Nucleus accumbens (tissue), 56 donors: Measurements from ENCODE around the gene TMEM154.
"Not testable (repeated sequence)": the region's sequence is repeated elsewhere in the genome, so short reads cannot be mapped to it uniquely, and the experiment has no call there.

Experiments used
- DNase-seq, 56 donors: peaks; one replicate each; lab custom pipeline; 2025; lab: John Stamatoyannopoulos, UW

The TMEM154 gene

GRCh38 chr4:152672206-152673092 is 7.3 kb downstream of the TMEM154 start:
- no peak for DNase-seq

DNA sequence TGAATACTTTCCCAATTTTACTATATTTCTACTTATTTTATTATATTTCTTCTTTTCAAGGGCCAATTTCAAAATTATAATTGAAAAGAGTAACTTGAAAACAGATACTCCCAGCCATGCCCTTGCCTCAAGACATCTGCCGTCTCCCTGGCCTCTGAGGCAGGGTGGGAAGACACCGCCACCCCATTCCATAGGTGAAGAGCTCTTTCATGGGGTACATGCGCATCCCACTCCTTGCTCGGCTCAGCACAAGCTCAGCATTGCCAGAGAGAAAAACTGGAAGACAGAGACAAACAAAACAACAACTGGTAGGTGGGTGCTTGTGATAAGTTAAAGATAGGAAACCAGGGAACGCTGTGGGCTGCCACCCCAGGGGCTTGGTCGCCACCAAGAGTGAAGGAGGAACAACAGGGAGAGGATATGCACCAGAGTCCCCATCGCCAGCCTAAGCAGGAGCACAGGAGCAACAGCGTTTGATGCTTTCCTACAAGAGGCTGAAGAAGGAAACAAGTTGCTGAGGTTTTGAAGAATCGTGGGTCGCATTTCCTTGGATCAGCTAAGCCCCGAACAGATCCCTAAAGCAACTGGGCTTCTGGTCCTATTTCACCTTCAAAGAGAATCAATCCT is 11.3 kb downstream of the TMEM154 start:
- no peak for DNase-seq

DNA sequence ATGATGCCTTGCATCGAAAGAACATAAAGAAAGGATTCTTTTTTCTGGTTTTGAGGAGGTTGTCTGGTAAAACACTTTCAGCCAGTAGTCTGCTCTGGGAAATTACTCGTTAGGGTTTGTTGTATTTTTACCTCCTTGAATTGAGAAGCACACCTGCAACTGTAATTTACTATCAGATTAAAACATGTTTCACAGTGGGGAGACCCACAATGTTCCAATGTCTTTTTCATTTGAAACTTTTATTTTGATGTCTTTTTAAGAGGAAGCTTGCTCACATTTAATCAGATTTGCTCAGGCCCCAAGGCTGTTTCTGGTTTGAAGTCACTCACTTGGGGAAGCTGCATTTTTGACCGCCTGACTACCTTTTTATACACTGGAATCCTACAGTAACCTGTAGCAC is 12.0 kb downstream of the TMEM154 start:
- DNase-seq = no peak

DNA sequence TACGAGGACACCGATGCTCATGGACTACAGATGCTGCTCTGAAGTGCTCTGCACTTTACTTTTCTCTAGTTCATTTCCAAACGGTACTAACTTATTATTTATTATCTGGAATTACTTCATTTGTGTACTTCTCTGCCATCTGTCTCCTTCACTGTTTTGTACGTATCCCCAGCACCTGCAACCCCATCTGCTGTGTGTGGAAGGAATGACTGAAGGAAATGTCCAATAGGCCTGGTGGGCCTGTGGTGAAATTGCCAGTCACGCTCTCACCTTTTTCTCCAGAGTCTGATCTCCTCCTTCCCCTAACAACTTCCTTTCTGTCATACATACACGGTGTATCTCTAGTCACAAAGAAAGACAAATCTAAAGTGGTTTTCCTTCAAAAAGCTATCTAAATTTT is 12.9 kb downstream of the TMEM154 start:
- DNase-seq = no peak

DNA sequence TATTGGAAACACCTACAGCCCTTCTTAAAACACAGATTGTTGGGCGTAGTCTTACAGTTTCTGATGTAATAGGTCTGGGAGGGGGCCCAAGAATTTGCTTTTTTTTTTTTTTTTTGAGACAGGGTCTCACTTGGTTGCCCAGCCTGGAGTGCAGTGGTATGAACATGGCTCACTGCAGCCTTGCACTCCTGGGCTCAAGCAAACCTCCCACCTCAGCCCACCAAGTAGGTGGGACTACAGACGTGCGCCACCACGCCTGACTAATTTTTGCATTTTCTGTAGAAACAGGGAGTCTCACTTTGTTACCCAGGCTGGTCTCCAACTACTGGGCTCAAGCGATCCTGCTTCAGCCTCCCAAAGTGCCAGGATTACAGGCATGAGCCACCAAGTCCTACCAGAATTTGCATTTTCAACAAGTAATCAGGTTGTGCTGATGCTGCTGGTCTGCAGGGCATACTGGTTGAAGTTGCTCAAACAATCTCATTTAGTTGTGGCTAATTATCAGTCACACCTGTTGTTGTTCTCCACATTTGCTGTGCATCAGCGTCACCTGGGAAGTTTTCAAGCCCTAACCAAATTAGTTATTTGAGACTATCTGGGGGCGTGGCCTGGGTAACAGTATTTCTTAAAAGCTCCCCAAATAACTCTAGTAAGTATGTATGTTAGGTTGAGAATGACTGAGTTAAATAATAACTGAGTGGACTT is 14.0 kb downstream of the TMEM154 start:
- no peak for DNase-seq

- DNase-seq = not testable (repeated sequence)
Measured at GRCh38 chr4:152664067-152664378, 15.8 kb downstream of the TMEM154 start.

DNA sequence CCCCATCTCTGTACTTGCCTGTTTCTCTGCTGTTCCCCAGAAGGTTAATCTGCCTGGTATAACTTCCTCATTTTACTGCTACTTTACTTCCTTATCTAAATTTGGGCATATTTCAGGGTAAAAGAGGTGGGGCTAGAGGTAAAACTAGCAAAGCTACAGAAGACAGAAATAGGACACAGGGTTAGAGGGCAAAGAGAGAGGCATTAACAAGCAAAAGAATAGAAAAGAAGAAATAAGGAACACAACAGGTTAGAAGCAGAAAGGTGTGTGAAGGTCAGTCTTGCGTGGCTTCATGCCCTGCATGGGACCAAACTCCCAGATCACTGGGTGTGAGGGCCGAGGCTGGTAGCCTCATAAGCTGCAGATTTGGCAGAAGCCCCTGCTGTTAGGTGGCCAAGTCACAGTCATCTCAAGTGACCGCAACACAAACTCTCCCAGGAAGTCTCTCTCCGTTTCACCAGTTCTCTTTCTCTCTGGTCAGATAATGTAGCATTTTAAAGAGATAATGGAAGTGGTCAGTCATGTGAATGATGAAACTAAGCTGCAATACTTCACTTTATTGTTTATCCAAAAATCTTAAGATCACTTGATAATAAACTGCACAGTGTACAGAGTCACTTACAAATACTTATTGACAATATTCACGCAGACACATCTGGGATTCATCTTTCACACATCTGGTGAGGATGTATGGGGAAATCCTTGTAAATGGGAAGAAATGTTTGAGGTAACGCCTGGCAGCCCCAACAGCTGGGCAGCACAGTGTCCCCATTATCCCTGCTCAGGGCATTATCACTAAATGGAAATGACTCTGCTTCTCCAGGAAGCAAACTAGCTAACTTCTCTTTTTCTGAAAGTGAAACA is 16.4 kb downstream of the TMEM154 start:
- DNase-seq = no peak

DNA sequence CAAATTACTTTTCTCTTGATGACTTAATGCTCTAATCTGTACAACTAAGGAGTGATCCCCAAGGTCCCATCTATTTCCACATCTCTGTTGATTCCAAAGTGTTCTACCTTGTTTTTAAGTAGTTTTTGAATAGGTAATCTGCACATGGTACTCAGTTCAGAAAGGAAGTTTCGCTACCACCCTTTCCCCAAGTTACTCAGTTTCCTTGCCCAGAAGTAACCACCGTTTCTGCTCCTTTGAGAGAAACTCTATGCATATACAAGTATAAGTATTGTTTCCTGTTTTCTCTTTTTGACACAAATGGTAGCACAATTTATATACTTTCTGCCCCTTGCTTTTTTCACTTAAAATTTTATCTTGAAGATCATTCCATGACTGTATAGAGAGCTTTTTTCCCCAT is 18.1 kb downstream of the TMEM154 start:
- no peak for DNase-seq

DNA sequence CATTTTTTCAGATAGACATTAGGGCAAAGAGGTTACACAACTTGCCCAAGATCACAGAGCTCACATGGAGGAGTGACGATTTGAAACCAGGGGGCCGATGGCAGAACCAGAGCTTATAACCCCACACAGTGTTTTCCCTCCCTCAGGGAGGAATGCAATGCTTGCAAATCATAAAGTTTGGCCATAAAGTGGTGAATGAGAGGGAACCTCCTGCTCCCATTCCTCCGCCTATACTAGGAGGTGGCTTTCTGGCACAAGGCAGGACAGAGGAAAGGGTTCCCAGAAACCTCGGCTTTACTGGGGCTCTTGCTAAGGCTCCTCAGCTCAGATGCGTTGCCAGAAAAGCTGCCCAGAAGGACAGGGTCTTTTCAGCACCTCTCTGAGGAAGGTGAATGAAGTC is 19.3 kb downstream of the TMEM154 start:
- DNase-seq = no peak

- no peak for DNase-seq
Measured at GRCh38 chr4:152659806-152660205, 20.0 kb downstream of the TMEM154 start.

DNA sequence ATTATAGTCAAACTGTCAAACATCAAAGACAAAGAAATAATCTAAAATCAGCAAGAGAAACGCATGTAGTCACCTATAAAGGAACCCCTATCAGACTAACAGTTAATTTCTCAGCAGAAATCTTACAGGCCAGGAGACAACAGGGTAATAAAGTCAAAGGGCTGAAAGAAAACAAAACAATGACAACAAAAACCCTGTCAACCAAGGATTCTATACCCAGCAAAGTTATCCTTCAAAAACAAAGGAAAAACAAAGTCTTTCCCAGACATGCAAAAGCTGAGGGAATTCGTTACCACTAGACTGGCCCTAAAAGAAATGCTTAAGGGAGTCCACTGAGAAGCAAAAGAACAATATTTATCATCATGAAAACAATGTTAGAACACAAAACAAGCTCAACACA is 22.1 kb downstream of the TMEM154 start:
- no peak for DNase-seq

GRCh38 chr4:152655272-152656129 is 24.3 kb downstream of the TMEM154 start:
- no peak for DNase-seq

- no peak for DNase-seq
Measured at GRCh38 chr4:152652102-152652501, 27.7 kb downstream of the TMEM154 start.

DNA sequence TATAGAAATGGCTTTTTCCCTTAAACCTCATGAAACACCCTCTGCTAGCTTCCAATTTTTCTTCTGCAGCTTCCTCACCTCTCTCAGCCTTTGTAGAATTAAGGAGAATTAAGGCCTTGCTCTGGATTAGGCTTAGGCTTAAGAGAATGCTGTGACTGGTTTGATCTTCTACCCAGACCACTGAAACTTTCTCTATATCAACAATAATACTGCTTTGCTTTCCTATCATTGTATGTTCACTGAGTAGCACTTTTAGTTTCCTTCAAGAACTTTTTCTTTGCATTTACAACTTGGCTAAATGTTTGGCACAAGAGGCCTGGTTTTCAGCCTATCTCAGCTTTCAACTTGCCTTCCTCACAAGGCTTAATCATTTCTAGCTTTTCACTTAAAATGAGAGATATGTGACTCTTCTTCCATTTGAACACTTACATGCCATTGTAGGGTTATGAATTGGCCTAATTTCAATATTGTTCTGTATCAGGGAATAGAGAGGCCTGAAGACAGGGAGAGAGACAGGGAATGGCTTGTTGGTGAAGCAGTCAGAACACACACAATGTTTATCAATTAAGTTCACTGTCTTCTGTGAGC is 28.2 kb downstream of the TMEM154 start:
- no peak for DNase-seq

- DNase-seq = no peak
Measured at GRCh38 chr4:152646221-152646620, 33.6 kb downstream of the TMEM154 start.

DNA sequence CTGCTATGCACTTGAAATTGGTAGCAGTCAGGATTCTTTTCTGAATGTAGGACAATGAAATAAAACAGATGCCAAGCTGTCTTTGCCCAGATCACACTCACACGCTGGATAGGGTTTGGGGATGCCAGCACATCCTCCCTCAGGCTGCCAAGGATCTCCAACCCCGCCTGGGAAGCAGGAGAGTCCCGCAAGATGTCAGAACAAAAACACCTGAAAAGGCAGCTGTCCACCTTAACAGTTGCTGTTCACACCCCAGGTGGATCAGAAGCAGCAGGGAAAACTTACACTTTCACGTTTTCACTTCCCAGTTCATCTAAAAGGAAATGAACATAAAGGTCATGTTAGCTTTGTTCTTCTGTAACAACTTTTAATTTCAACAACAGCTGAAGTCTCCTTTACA is 35.7 kb downstream of the TMEM154 start:
- no peak for DNase-seq

DNA sequence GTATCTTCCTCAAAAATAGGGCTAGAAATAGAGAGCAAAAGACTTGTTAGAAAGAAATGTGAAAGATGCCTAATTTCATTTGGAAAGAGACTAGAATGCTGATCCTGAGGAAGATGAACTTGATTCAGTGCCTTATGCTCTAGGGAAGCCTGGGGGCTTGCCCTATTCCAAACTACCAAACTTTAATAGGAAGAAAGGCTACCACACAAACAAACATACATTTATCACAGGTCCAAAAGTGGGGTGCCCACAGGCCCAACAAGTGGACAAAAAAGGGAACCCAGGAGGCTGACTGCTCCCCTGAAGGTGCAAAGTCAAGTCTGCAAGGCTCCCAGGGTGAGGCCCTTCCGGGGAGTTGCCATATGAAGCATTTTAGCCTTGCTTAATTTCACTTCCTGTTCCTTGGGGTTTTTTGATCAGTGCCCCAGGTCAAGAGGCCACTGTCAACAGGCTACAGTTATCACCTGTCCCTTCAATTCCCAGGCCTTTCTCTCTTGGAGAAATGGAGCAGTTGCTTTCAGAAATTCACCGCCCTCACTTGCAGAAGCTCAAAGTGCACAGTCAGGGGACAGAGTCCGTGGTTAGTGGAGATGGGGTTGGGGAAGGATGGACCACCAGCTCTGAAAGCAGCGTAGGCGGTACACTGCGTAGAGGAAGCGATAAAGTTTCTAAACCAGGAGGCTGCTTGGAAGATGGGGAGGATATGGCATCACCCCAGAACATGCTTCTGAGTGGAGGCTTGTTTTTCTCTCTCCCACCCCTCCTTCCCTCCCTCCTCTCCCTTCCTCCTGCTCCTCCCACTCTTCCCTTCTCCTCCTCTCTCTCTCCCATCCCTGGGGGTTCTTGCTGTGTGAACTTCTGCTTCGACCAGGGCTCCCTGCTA is 36.4 kb downstream of the TMEM154 start:
- DNase-seq = peak in 1 of 56 donors; percentile 5
